ENCODE measurements around the gene GDF7.

Gene GDF7

GRCh38 chr2:20637147-20637546 lies 29.8 kb upstream of the GDF7 start:
- TF ChIP-seq, protein P1, sequence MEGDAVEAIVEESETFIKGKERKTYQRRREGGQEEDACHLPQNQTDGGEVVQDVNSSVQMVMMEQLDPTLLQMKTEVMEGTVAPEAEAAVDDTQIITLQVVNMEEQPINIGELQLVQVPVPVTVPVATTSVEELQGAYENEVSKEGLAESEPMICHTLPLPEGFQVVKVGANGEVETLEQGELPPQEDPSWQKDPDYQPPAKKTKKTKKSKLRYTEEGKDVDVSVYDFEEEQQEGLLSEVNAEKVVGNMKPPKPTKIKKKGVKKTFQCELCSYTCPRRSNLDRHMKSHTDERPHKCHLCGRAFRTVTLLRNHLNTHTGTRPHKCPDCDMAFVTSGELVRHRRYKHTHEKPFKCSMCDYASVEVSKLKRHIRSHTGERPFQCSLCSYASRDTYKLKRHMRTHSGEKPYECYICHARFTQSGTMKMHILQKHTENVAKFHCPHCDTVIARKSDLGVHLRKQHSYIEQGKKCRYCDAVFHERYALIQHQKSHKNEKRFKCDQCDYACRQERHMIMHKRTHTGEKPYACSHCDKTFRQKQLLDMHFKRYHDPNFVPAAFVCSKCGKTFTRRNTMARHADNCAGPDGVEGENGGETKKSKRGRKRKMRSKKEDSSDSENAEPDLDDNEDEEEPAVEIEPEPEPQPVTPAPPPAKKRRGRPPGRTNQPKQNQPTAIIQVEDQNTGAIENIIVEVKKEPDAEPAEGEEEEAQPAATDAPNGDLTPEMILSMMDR (IDR thresholded peaks at IDR 0.05): no peak

DNA sequence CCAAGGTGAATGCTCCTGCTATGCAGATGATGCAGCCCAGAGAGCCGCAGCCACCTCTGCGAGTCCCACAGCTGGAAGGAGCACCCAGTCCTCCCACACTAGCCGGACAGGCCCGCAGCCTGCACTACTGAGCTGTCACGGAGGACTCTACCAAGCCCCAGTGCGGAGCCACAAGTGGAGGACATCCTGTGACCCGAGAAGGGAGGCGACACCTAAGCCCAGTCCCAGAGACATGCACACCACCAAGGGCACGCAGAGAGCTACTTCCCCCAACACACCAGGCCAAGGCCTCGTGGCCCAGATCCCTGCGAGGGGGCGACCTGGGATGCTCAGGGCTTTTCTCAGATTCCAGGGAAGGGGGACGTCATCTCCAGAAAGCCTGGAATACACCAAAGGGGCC lies 28.9 kb upstream of the GDF7 start:
- TF ChIP-seq, protein P1 (IDR thresholded peaks at IDR 0.05): no peak

DNA sequence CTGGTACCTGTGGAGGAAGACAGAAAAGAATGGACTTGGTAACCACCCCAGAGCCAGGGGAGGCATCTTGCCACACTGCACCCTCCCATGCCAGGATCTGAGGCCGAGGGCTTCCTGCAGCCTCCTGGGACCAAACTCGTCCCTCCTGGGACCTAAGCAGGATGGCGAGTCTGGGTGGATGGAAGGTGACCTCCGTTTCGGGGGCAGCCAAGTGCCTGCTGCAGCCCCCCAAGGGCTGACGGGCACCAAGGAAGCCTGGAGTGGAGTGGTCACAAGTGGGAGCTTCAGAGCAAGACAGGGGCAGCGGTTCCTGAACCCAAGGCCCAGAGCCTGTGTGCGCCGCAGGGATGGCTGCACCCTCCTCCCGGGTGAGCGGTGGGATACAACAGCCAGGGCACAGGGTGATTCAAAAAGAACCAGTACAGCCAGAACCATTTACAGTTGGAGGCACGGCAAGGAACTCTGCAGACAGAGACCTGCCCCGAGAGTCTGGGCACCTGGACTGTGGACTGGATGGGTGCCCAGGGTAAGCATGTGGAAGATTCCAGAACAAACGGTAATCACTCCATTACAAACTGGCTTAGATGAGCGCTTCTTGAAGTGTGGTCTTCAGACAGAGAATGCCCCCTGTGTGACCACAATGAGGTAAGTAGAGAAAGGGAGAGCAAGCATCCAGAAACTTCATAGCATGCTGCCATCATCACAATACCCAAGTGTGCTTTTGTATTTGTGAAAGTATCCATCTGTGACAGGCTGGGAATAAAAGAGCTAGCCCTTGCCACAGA lies 28.1 kb upstream of the GDF7 start:
- TF ChIP-seq, protein P1 (IDR thresholded peaks at IDR 0.05): no peak

DNA sequence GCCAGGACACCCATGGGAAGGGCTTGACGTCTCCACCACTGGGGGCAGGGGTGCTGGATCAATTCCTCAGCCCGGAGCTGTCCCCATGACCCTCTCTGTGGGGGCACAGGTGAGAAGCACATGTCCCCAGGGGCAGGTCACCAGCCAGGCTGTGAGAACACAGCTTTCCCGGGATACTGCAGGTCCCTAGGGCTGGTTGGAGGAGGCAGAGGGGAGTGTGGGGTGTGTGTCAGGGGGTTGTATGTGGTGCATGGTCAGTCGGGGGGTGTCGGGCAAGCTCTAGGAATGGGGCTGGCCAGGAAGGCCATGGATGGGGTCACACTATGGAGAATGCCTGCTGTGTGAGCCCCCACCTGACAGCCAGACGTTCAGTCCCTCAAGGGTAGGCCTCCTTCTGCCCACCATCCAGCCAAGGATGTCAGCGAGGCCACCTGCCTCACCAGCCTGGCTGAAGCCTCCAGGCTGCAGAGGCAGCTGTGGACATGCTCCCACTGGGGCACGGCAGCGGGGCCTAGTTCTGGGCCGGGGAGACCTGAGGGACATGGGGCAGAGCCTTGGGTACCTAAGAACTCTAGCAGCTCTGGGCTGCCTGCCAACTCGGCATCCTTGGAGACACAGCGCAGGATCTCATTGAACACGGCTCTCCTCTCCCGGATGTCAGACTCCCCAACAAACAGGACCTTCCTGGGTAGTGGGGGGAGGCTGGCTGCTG lies 26.4 kb upstream of the GDF7 start:
- TF ChIP-seq, protein P1 (IDR thresholded peaks at IDR 0.05): no peak

DNA sequence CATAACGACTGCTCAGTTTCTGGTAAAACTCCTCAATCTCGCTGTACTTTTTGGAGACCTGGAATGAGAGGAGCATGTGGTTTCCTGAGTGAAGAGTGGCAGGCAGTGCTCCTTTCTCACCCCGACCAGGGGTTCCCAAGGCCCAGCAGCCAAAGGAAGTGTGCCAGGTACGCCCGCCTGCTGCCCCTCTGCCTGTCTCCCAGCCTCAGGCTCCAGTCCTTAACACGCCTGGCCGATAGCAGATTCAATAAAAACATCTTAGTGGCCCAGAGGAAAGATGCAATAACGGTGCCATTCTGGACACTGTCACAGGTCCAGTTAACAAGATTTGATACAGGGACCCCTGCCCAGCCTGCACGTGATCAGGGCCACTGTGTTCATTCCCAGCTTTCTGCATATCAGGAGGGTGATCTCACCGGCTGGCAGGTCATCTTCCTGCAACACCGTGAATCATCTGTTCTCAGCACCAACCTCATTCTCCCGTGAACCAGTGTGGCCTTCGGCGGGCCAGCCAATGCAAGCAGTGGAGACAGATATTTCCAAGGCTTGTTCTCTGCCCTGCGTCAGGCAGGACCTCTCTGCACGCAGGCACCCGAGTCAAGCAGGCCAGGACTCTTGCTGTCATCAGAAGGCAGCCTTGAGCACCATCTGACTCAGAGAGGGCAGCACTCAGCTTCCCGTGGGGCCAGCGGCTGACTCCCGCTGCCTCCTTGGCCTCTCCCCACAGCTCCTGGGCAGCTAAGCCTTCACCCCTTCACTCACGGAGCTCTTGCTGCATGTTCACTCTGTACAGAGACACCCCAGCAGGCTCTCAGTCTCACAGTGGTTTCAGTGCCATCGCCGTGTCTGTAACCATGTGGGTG lies 25.6 kb upstream of the GDF7 start:
- TF ChIP-seq, protein P1 (IDR thresholded peaks at IDR 0.05): no peak

DNA sequence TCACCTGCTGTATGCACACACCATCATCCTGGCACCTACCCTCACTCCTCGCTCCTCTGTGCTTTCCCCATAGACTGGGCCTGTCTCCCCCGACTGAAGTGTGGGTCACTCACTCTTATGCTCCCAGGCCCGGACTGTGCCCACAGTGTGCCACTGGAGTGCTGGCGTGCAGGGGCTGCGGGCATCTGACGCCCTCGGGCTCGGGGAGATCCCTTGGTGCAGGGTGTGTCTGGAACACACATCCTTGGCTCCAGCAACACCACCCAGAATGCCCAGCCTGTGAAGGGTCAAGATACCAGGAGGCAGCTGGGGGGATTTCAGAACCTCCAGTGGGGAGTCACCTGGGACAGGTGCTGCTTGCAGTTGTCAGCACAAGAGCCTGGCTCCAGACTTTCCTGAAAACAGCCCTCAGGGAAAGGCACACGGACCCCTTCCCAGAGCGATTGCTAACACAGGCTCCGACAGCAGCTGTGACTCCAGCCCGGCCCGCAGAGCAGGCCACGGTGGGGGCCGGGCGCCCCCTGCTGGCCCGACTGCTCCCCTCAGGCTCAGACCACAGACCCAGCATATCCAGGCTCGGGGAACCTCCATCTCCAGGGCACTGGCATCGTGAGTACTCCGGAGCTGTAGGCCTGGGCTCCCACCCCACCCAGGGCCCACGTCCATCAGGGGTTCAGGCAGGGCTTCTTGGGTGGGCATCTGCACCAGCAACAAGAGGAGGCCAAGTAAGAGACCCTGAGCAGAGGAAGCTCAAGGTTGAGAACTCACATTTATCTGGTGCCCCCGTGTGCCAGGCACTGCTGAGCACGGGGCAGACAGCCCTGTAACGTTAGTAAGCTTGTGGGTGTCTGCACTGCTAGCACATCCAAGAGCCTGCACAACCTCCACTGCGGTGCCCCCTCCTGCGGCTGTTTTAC lies 24.6 kb upstream of the GDF7 start:
- TF ChIP-seq, protein P1 (IDR thresholded peaks at IDR 0.05): peak; percentile 85

All from LNCAP (cell line).